Stimulated activated CD8-positive, alpha-beta memory T cell treated with anti-CD3 and anti-CD28 coated beads, Interleukin-15, amount 100 ng/mL, for 24 hours (primary cell): ENCODE measurements around the gene HOOK2.
"Not testable (repeated sequence)": the region's sequence is repeated elsewhere in the genome, so short reads cannot be mapped to it uniquely, and the experiment has no call there.

Experiments used
- DNase-seq: peaks from one replicate; pipeline ENCODE4 v3.0.0-alpha.2; 2020; ENCODE audit warnings: low read depth

The HOOK2 gene, protein sequence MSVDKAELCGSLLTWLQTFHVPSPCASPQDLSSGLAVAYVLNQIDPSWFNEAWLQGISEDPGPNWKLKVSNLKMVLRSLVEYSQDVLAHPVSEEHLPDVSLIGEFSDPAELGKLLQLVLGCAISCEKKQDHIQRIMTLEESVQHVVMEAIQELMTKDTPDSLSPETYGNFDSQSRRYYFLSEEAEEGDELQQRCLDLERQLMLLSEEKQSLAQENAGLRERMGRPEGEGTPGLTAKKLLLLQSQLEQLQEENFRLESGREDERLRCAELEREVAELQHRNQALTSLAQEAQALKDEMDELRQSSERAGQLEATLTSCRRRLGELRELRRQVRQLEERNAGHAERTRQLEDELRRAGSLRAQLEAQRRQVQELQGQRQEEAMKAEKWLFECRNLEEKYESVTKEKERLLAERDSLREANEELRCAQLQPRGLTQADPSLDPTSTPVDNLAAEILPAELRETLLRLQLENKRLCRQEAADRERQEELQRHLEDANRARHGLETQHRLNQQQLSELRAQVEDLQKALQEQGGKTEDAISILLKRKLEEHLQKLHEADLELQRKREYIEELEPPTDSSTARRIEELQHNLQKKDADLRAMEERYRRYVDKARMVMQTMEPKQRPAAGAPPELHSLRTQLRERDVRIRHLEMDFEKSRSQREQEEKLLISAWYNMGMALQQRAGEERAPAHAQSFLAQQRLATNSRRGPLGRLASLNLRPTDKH

GRCh38 chr19:12774588-12775555 is at the start of gene HOOK2:
Gene HOOK2, minus strand, starts transcription at chr19:12775552. Its CDS starts 103 bp downstream, at chr19:12775449.
- DNase-seq: no peak

DNA sequence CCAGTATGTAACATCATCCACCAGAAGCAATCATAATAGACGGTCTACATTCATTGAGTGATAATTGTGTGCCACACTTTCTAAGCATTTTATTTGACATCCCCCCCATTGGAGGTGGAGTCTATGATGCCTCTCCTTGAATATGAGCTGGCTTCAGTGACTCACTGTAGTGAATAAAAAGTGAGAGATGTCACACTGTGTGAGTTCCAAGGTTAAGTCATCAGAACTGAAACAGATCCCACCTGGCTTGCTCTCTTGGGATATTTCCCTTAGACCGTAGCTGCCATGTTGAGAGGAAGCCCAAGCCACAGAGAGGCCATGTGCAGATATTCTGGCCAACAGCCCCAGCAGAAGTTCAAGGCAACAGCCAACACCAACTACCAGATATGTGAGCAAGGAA is 46.4 kb upstream of the HOOK2 start:
- DNase-seq: no peak

DNA sequence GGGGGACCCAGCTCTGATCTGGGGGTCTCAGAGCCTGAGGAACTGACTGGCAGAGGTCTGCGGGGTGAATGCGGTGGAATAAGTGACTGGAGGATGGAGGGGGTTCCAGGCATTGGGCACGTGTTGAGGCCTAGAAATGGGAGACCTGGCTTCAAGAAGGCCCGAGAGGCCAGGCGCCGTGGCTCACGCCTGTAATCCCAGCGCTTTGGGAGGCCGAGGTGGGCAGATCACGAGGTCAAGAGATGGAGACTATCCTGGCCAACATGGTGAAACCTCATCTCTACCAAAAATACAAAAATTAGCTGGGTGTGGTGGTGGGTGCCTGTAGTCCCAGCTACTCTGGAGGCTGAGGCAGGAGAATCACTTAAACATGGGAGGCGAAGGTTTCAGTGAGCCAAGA is 42.5 kb upstream of the HOOK2 start:
- DNase-seq: not testable (repeated sequence)

DNA sequence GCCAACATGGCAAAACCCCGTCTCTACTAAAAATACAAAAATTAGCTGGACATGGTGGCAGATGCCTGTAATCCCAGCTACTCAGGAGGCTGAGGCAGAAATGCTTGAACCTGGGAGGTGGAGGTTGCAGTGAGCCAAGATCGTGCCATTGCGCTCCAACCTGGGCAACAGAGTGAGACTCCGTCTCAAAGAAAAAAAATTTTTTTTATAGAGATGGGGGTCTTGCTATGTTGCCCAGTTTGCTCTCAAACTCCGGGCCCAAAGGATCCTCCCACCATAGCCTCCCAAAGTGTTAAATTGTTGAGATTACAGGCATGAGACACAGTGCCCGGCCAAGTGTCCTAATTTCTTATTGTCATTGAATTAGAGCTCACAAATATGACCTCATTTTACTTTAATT is 41.8 kb upstream of the HOOK2 start:
- DNase-seq: not testable (repeated sequence)

DNA sequence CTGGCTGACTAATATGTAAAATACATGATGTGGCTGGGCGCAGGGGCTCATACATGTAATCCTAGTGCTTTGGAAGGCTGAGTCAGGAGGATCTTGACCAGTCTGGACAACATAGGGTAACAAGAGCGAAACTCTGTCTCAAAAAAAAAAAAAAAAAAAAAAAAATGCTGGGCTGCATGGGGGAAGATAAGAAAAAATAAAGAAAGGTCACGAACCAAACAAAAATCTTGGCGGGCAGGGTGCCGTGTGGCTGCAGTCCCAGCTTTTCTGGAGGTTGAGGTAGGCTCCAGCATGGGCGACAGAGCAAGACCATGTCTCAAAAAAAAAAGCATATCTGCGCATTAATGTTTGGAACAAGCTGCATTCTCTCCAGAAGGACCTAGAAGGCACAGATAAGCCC is 39.7 kb upstream of the HOOK2 start:
- DNase-seq: no peak

- peak; percentile 82 for DNase-seq
Measured at GRCh38 chr19:12806242-12807081, 31.1 kb upstream of the HOOK2 start, which contains the start of gene RNASEH2A. Gene RNASEH2A, plus strand, starts transcription at chr19:12806584. Its CDS starts 90 bp downstream, at chr19:12806674.

- no peak for DNase-seq
Measured at GRCh38 chr19:12804051-12804450, 28.7 kb upstream of the HOOK2 start.

- DNase-seq: no peak
Measured at GRCh38 chr19:12802267-12803106, 27.1 kb upstream of the HOOK2 start.

- peak; percentile 61 for DNase-seq
Measured at GRCh38 chr19:12801466-12802266, 26.3 kb upstream of the HOOK2 start, which contains the start of the genes PRDX2 and THSD8. Gene PRDX2, minus strand, starts transcription at chr19:12801800. Its CDS starts 539 bp downstream, at chr19:12801261. Gene THSD8, plus strand, starts transcription at chr19:12802069. Its CDS starts 3 bp downstream, at chr19:12802072.

DNA sequence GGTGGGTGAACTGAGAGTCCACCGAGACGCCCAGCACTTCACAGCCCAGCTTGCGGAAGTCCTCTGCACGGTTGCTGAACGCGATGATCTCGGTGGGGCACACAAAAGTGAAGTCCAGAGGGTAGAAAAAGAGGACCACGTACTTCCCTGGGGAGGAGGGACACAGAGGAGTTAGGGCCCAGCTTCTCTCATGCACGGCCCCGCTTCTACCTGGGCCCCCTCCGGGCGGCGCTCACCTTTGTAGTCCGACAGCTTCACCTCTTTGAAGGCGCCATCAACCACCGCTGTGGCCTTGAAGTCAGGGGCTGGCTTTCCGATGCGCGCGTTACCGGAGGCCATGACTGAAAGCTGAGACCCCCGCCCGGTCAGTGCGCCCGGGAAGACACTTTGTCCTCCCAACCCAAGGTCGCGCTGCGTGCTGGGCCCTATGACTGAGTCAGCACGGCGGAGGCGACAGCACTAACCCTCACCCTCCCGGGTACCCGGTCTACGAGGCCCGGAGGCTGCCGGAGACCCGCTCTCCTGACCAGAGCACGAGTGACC is 25.6 kb upstream of the HOOK2 start:
- no peak for DNase-seq

DNA sequence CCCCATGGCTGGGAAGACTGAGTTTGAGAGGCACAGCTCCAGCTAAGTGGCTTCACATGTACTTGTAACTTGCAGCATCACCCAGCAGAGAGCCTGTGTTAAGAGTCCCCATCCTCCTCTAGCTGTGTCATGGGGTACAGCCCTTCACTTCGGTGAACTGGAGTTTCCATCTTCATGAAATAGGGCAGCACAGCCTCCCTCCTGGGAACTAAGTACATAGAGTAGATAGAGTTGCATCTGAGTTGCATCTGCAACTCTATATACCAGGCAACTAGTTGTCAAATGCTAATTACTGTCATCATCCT is 25.1 kb upstream of the HOOK2 start:
- no peak for DNase-seq

GRCh38 chr19:12799742-12800465 is 24.6 kb upstream of the HOOK2 start:
- DNase-seq: no peak

GRCh38 chr19:12797607-12798006 is 22.3 kb upstream of the HOOK2 start:
- DNase-seq: not testable (repeated sequence)

- no peak for DNase-seq
Measured at GRCh38 chr19:12797141-12797587, 21.8 kb upstream of the HOOK2 start.

- no peak for DNase-seq
Measured at GRCh38 chr19:12796146-12797071, 21.1 kb upstream of the HOOK2 start.

DNA sequence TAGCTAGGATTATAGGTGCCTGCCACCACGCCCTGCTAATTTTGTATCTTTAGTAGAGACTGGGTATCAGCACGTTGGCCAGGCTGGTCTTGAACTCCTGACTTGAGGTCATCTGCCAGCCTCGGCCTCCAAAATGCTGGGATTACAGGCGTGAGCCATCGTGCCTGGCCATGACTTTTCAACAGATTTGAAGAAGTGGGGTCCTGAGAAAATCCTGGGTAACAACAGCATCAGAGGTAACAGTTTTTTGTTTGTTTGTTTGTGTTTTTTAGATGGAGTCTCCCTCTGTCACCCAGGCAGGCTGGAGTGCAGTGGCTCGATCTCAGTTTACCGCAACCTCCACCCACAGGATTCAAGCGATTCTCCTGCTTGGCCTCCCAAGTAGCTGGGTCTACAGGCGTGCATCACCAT is 19.6 kb upstream of the HOOK2 start:
- DNase-seq: no peak
